ENCODE results near the gene CACNG5.

DNA sequence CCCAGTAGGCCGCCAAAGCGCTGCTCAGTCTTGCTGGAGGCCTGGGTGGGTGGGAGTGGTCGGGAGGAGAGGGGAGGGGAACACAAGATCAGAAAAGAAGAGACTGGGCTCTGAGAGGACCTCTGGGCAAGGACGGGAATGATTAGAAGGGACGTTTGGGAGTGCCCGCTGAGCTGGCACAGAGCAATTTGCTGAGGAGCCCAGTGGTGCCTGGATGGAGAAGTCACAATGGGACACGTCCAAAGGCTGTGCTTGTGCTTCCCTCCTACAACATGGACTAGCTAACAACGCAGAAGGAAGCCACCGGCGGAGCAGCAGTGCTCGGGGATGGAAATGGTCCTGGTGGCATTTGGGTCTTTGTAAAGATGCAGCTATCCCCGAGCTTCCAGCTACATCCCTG lies 84.0 kb downstream of the CACNG5 start:
- TF ChIP-seq, protein P1, sequence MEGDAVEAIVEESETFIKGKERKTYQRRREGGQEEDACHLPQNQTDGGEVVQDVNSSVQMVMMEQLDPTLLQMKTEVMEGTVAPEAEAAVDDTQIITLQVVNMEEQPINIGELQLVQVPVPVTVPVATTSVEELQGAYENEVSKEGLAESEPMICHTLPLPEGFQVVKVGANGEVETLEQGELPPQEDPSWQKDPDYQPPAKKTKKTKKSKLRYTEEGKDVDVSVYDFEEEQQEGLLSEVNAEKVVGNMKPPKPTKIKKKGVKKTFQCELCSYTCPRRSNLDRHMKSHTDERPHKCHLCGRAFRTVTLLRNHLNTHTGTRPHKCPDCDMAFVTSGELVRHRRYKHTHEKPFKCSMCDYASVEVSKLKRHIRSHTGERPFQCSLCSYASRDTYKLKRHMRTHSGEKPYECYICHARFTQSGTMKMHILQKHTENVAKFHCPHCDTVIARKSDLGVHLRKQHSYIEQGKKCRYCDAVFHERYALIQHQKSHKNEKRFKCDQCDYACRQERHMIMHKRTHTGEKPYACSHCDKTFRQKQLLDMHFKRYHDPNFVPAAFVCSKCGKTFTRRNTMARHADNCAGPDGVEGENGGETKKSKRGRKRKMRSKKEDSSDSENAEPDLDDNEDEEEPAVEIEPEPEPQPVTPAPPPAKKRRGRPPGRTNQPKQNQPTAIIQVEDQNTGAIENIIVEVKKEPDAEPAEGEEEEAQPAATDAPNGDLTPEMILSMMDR (IDR thresholded peaks at IDR 0.05) = no peak
- TF ChIP-seq POLR2A (IDR thresholded peaks at IDR 0.05) = no peak

Measured in right lobe of liver (tissue), 4 donors.